Panc1 (cell line): ENCODE results near the gene DUSP9.

Experiments
- POLR2AphosphoS5 ChIP-seq: IDR thresholded peaks from 2 replicates; pipeline ENCODE4 v1.6.1; 2012; ENCODE audit warnings: mild to moderate bottlenecking, low read depth, low read length, moderate library complexity
- SIN3A ChIP-seq: IDR thresholded peaks from 2 replicates; pipeline ENCODE4 v1.6.1; 2012; ENCODE audit warnings: low read depth, mild to moderate bottlenecking, low read length, moderate library complexity, borderline replicate concordance; ENCODE audit not compliant: insufficient read depth
- TCF7L2 ChIP-seq: IDR thresholded peaks from 2 replicates; pipeline ENCODE4 v1.6.1; 2011; ENCODE audit warnings: mild to moderate bottlenecking, low read depth, low read length, inconsistent platforms
- TF ChIP-seq, protein P1 (sequence below): fragments of 450-650 bp; IDR thresholded peaks from 2 replicates; pipeline ENCODE4 v1.5.1; 2017; ENCODE audit warnings: mild to moderate bottlenecking
- TF ChIP-seq, protein P2 (sequence below), 2 experiments: IDR thresholded peaks; 2 replicates each; pipeline ENCODE4 v1.6.1; 2011 to 2012; ENCODE audit warnings: low read depth in 2 of 2, control low read depth in 1 of 2, low read length in 1 of 2, mild to moderate bottlenecking in 1 of 2, moderate library complexity in 1 of 2; ENCODE audit not compliant: insufficient read depth in 1 of 2

DNA sequence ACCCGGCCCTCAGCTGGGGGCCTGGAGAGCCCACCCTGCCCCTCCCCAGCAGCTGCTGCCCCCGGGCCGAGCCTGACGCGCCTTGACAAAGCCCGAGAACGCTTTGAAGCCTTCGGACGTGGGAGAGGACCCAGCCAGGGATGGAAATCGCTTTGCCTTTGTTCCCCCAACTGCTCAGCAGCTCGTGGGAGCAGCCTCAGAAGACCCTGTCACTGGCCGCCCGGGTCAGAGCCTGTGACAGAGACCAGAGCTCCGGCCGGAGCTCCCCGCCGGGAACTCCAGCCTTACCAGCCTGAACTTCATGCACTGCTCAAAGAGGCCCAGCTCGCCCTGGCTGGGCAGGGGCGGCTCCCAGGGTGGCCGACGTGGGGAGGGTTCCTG lies 38.1 kb downstream of the DUSP9 start:
- TF ChIP-seq, protein P1, sequence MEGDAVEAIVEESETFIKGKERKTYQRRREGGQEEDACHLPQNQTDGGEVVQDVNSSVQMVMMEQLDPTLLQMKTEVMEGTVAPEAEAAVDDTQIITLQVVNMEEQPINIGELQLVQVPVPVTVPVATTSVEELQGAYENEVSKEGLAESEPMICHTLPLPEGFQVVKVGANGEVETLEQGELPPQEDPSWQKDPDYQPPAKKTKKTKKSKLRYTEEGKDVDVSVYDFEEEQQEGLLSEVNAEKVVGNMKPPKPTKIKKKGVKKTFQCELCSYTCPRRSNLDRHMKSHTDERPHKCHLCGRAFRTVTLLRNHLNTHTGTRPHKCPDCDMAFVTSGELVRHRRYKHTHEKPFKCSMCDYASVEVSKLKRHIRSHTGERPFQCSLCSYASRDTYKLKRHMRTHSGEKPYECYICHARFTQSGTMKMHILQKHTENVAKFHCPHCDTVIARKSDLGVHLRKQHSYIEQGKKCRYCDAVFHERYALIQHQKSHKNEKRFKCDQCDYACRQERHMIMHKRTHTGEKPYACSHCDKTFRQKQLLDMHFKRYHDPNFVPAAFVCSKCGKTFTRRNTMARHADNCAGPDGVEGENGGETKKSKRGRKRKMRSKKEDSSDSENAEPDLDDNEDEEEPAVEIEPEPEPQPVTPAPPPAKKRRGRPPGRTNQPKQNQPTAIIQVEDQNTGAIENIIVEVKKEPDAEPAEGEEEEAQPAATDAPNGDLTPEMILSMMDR = no peak
- no peak for TF ChIP-seq POLR2AphosphoS5
- TF ChIP-seq, protein P2, sequence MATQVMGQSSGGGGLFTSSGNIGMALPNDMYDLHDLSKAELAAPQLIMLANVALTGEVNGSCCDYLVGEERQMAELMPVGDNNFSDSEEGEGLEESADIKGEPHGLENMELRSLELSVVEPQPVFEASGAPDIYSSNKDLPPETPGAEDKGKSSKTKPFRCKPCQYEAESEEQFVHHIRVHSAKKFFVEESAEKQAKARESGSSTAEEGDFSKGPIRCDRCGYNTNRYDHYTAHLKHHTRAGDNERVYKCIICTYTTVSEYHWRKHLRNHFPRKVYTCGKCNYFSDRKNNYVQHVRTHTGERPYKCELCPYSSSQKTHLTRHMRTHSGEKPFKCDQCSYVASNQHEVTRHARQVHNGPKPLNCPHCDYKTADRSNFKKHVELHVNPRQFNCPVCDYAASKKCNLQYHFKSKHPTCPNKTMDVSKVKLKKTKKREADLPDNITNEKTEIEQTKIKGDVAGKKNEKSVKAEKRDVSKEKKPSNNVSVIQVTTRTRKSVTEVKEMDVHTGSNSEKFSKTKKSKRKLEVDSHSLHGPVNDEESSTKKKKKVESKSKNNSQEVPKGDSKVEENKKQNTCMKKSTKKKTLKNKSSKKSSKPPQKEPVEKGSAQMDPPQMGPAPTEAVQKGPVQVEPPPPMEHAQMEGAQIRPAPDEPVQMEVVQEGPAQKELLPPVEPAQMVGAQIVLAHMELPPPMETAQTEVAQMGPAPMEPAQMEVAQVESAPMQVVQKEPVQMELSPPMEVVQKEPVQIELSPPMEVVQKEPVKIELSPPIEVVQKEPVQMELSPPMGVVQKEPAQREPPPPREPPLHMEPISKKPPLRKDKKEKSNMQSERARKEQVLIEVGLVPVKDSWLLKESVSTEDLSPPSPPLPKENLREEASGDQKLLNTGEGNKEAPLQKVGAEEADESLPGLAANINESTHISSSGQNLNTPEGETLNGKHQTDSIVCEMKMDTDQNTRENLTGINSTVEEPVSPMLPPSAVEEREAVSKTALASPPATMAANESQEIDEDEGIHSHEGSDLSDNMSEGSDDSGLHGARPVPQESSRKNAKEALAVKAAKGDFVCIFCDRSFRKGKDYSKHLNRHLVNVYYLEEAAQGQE (IDR thresholded peaks at IDR 0.05; ENCODE audit: insufficient read depth in 1 of 2, low read depth in 2 of 2, low read length in 1 of 2) = no peak
- TF ChIP-seq TCF7L2 = no peak
- TF ChIP-seq SIN3A = no peak
